Stimulated activated CD8-positive, alpha-beta memory T cell treated with anti-CD3 and anti-CD28 coated beads, Interleukin-4, amount 100 ng/mL, for 1 hour (primary cell): ENCODE data around the gene KRTAP10-2.
"Not testable (repeated sequence)": the region's sequence is repeated elsewhere in the genome, so short reads cannot be mapped to it uniquely, and the experiment has no call there.

Experiments
- DNase-seq, 2 donors: peaks; one replicate each; pipeline ENCODE4 v3.0.0-alpha.2; 2020; ENCODE audit warnings: low read depth in 2 of 2, low spot score in 1 of 2

KRTAP10-2 gene

DNA sequence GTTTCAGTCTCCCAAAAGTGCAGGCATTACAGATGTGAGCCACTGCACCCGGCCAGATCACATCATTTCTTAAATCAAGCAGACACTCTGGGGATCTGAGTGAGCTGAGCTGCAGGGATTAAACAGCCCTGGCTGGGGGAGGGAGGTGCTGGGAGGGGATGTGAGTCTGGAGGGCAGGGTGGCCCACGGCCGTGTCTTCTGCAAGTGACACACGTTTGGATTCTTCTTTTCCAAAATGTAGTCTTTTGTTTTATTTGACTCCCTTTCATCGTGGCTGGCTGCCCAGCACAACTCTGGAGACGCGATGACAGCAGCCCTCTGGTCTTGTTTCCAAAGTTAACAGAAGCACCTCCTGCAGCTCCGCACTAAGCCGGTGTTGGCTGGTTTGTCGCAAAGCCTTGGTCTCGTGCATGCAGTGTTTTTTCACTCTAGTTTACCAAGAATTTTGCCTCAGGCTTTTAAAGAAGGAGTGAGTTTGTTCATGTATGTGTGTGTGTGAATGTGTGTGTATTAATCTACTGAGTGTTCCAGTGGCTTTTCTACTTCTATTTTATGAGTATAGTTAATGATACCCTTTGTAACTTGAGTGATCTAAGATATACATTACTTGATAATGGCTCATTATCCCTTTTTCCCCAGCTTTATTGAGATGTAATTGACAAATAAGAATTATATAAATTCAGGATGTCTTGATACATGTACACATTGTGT lies 31.9 kb upstream of the KRTAP10-2 start:
- no peak for DNase-seq

- no peak for DNase-seq
Measured at GRCh38 chr21:44582055-44582454, 30.8 kb upstream of the KRTAP10-2 start.

- DNase-seq = no peak
Measured at GRCh38 chr21:44581158-44581557, 29.9 kb upstream of the KRTAP10-2 start.

- not testable (repeated sequence) for DNase-seq
Measured at GRCh38 chr21:44580231-44580821, 29.0 kb upstream of the KRTAP10-2 start, which contains the start of gene KRTAP10-5. Gene KRTAP10-5 (minus strand): TSS chr21:44580604. CDS start chr21:44580578, 26 bp downstream.

DNA sequence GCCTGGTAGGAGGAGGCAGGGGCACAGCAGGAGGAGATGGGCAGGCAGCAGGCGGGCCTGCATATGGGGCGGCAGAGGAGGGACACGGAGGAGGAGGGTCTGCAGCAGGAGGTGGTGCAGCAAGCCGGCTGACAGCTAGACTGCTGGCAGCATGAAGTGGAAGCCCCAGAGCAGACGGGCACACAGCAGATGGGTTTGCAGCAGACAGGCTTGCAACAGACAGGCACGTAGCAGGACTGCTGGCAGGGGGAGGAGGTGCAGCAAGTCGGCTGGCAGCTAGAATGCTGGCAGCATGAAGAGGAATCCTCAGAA lies 28.5 kb upstream of the KRTAP10-2 start:
- DNase-seq = no peak

DNA sequence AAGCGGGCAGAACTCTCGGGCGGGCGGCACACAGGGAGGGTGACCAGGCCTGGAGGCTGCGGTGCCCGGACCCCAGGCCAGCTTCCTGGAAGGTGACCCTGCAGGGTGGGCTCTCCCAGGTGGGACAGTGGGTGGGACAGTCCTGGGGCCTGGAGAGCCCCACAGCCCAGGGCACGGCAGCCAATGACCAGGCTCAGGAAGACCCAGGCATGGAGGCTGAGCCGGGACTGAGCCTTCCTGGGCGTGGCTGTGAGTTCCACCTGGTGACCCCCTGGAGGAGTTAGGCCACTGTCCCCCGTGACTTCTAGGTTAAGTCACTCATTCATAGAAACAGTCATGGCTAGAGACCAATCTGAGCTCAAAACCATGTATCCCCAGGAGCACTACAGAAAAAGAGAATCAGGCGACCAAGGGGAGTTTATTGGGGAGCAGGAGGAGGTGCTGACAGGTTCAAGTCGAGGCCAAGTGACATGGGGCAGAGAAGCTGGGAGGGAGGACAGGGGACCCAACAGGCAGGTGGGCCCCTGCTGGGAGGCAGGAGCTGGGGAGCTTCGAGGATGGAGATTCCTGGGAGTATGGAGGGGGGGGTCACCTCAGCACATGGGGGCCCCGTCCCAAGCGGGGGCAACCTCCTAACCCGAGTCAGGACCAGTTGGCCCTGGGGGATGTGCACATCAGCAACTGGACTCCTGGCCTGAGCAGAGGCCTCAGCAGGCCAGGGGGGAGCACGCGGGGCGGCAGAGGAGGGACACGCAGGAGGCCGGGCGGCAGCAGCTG lies 27.9 kb upstream of the KRTAP10-2 start:
- no peak for DNase-seq

- no peak for DNase-seq
Measured at GRCh38 chr21:44578371-44579055, 27.2 kb upstream of the KRTAP10-2 start.

DNA sequence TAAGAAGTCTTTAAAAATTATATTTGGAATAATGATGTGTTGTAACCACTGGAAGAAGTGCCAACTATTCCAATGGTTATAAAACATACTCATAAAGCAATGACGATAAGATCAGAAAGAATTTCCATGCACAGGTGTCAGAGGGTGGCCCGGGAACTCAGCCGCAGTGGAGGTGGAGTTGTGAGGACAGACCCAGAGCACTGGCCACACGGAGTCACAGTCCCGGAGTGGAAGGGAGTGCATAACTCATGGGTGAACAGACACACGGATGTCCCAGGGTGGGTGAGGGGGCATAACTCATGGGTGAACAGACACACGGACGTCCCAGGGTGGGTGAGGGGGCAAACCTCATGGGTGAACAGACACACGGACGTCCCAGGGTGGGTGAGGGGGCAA lies 24.7 kb upstream of the KRTAP10-2 start:
- DNase-seq = no peak

DNA sequence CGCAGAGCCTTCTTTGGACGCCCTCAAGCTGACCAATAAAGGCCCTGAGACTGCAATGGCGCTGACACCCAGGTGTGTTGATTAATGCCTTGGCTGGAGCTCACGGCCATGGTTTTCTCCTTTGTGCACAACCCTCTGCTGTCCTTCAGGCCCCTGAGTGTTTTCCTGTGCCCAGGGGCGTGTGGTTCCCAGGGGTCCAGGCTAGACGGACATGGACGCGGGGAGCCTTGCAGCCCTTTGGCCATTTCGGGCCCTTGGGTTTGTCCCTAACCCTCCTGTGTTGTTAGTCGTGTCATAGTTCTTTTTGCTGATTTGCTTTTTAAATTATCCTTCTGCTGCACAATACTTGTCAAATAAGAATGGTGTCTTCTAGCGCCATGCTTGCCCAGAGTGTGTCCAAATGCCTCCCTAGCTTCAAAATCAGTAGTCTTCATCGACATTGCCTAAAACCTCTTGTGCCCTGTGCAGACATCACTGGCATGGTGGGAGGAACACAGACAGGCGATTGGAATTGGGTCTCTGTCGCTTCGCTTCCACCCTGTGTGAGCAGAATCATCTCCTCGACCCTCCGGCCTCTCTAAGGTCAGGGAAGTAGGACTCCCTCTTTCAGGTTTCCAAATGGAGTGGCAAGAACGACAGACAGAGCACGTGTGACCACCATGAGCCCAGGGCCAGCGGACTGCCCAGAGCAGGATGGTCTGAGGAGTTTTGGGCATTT lies 24.2 kb upstream of the KRTAP10-2 start:
- DNase-seq = no peak

- no peak for DNase-seq
Measured at GRCh38 chr21:44574457-44575306, 23.4 kb upstream of the KRTAP10-2 start.

GRCh38 chr21:44573630-44574456 lies 22.5 kb upstream of the KRTAP10-2 start, which contains the start of gene KRTAP10-4:
Gene KRTAP10-4 (plus strand): TSS chr21:44573729. CDS start chr21:44573759, 30 bp downstream.
- not testable (repeated sequence) for DNase-seq

- no peak for DNase-seq
Measured at GRCh38 chr21:44572959-44573583, 21.8 kb upstream of the KRTAP10-2 start.

- DNase-seq = no peak
Measured at GRCh38 chr21:44571844-44572782, 20.8 kb upstream of the KRTAP10-2 start.

DNA sequence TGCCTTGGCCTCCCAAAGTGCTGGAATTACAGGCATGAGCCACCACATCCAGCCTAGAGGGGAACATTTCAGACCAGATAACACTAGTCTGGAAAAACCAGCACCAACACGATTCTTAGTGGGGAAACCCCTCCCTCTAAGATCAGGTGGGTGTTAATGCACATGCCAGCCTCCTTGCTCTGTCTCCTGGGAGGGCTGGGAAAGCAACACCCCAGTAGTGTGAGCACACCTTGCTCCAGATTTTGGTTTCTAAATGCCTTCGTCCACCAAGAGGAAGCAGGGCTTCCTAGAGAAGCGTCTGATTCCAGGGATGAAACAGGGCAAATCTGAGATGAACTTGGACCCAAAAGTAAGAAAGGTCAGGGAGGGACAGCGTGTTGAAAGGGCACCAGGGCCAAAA lies 20.0 kb upstream of the KRTAP10-2 start:
- DNase-seq = no peak

DNA sequence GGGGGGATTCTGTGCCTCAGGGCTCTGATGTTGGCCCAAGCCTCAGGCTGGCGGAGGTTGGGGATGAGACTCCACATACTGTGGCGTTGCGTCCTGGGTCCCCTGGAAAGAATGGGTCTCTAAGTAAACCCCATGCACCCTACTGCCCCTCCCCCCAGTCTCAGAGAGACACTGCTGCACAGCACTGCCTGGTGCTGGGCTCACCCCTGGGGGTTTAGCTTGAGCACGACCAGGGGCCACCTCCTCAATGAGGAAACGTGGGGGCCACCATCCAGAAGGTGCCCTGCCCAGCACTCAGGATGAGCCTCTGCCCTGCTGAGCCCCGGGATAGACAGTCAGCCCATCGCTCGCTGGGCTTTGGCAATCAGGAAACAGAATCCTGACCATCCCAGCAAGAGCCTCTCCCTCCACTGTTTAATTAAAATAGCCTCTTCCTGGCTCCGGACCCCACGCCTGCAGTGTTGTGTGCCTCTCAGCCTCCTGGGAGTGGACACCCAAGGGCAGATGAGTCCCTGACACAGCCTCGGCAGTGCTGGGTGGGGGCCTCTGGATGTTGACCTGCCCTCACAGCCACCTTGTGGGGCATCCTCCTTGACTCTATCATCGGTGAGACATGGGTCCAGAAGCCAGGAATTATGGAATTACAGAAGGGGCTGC lies 18.7 kb upstream of the KRTAP10-2 start:
- no peak for DNase-seq

DNA sequence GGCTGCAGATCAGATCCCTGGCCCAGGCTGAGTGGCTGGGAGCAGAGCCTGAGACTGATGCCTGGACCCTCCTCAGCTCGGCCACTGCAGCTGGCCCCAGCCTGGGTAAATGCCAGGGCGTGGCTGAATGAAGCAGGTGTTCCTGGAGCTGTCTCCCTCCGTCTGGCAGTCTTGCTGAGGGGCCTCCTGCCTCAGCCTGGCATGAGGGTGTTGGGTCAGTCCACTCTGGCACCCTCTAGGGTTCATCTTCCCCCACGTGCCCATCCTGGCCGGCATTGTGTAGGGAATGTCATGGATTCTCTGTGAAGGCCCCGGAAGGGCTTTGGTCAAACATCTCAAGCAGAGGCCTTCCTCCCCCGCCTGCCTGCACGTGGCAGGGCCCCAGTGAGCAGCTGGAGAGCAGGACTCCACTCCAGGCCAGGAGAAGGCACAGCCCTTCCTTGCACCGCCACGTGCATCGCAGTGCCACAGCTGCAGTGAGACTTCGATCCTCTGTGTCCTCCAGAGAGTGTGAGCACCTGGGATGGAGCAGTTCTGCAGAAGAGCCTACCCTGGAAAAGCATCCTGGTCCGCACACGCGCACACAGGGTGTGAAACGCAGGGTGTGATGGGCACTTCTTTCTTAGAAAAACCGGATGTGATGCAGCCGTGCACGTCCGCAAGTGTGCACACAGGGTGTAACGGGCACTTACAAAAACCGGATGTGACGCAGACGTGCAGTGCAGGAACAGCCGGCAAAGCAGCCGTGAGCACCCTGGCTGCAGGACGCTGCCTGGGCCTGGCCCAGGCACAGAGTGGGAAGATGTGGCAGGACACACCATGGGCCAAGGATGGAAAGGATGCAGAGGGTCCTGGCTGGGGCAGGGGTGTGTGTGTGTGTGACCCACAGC lies 17.6 kb upstream of the KRTAP10-2 start:
- DNase-seq = no peak
